ENCODE results near the gene PEPD. TPM values are rescaled to one million over a fixed set of nuclear protein-coding genes. Genes with fewer than 3 reads are reported as not detected.
"Not testable (repeated sequence)": the region's sequence is repeated elsewhere in the genome, so short reads cannot be mapped to it uniquely, and the experiment has no call there.

The PEPD gene
- total RNA-seq, 1 experiment from 2014 or later, result 83.1 TPM

DNA sequence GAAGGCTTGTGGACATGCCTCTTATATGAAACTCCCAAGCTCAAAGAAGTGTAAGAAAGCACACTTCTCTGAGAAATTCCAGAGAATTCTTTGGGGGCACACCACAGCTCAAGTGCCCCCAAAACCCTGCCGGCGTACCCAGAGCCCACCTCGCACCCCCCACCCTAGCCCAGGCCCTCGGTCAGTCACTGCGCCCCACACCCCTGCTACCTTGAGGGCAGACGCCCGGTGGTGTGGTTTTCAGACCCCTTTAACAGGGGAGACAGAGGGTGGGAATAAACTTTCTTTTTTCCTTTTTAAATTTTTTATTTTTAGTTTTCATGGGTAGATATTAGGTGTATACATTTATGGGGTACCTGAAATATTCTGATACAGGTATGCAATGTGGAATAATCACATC, 29.5 kb downstream of the PEPD start:
- peaks cover 4% of the 10 kb centered on the region; the same call in 1 of the 2 replicates for H3K36me3 Mint-ChIP-seq
- no peak overlapping the region for H3K4me3 Mint-ChIP-seq
- H3K4me1 Mint-ChIP-seq, result no peaks in the 10 kb centered on the region
- no peaks in the 10 kb centered on the region for H3K9me3 Mint-ChIP-seq
- TF ChIP-seq SMAD4 (CRISPR knock-in tag; IDR thresholded peaks at IDR 0.05) (no peak), SMAD3 (CRISPR knock-in tag; IDR thresholded peaks at IDR 0.05; ENCODE audit: borderline replicate concordance) (no peak), ZBTB21 (CRISPR knock-in tag; IDR thresholded peaks at IDR 0.05; ENCODE audit: borderline replicate concordance) (no peak), ZNF138 (CRISPR knock-in tag; conservative IDR thresholded peaks at IDR 0.05) (no peak), HMGA2 (CRISPR knock-in tag; IDR thresholded peaks at IDR 0.05) (no peak), ZNF317 (CRISPR knock-in tag; IDR thresholded peaks at IDR 0.05; ENCODE audit: borderline replicate concordance, low read depth) (no peak), ETV6 (CRISPR knock-in tag; IDR thresholded peaks at IDR 0.05) (no peak), ZNF416 (CRISPR knock-in tag; IDR thresholded peaks at IDR 0.05) (no peak), OVOL2 (CRISPR knock-in tag; IDR thresholded peaks at IDR 0.05; ENCODE audit: borderline replicate concordance) (no peak)
- TF ChIP-seq, protein P1, sequence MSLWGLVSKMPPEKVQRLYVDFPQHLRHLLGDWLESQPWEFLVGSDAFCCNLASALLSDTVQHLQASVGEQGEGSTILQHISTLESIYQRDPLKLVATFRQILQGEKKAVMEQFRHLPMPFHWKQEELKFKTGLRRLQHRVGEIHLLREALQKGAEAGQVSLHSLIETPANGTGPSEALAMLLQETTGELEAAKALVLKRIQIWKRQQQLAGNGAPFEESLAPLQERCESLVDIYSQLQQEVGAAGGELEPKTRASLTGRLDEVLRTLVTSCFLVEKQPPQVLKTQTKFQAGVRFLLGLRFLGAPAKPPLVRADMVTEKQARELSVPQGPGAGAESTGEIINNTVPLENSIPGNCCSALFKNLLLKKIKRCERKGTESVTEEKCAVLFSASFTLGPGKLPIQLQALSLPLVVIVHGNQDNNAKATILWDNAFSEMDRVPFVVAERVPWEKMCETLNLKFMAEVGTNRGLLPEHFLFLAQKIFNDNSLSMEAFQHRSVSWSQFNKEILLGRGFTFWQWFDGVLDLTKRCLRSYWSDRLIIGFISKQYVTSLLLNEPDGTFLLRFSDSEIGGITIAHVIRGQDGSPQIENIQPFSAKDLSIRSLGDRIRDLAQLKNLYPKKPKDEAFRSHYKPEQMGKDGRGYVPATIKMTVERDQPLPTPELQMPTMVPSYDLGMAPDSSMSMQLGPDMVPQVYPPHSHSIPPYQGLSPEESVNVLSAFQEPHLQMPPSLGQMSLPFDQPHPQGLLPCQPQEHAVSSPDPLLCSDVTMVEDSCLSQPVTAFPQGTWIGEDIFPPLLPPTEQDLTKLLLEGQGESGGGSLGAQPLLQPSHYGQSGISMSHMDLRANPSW (CRISPR knock-in tag; conservative IDR thresholded peaks at IDR 0.05; ENCODE audit: low read depth), result no peak
- TF ChIP-seq, protein P2, sequence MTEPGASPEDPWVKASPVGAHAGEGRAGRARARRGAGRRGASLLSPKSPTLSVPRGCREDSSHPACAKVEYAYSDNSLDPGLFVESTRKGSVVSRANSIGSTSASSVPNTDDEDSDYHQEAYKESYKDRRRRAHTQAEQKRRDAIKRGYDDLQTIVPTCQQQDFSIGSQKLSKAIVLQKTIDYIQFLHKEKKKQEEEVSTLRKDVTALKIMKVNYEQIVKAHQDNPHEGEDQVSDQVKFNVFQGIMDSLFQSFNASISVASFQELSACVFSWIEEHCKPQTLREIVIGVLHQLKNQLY (CRISPR knock-in tag; IDR thresholded peaks at IDR 0.05), result no peak
- TF ChIP-seq, protein P3, sequence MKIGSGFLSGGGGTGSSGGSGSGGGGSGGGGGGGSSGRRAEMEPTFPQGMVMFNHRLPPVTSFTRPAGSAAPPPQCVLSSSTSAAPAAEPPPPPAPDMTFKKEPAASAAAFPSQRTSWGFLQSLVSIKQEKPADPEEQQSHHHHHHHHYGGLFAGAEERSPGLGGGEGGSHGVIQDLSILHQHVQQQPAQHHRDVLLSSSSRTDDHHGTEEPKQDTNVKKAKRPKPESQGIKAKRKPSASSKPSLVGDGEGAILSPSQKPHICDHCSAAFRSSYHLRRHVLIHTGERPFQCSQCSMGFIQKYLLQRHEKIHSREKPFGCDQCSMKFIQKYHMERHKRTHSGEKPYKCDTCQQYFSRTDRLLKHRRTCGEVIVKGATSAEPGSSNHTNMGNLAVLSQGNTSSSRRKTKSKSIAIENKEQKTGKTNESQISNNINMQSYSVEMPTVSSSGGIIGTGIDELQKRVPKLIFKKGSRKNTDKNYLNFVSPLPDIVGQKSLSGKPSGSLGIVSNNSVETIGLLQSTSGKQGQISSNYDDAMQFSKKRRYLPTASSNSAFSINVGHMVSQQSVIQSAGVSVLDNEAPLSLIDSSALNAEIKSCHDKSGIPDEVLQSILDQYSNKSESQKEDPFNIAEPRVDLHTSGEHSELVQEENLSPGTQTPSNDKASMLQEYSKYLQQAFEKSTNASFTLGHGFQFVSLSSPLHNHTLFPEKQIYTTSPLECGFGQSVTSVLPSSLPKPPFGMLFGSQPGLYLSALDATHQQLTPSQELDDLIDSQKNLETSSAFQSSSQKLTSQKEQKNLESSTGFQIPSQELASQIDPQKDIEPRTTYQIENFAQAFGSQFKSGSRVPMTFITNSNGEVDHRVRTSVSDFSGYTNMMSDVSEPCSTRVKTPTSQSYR (CRISPR knock-in tag; IDR thresholded peaks at IDR 0.05), result no peak
- TF ChIP-seq, protein P4, sequence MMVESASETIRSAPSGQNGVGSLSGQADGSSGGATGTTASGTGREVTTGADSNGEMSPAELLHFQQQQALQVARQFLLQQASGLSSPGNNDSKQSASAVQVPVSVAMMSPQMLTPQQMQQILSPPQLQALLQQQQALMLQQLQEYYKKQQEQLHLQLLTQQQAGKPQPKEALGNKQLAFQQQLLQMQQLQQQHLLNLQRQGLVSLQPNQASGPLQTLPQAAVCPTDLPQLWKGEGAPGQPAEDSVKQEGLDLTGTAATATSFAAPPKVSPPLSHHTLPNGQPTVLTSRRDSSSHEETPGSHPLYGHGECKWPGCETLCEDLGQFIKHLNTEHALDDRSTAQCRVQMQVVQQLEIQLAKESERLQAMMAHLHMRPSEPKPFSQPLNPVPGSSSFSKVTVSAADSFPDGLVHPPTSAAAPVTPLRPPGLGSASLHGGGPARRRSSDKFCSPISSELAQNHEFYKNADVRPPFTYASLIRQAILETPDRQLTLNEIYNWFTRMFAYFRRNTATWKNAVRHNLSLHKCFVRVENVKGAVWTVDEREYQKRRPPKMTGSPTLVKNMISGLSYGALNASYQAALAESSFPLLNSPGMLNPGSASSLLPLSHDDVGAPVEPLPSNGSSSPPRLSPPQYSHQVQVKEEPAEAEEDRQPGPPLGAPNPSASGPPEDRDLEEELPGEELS (CRISPR knock-in tag; IDR thresholded peaks at IDR 0.05), result no peak
- ATAC-seq (no peak), DNase-seq (ENCODE audit: low spot score) (no peak)
- POLR2A ChIA-PET, result no interaction called here
- no peaks in the 10 kb centered on the region for H3K27me3 Mint-ChIP-seq (ENCODE audit: low read depth)
- CTCF ChIA-PET, result no interaction called here
- no peak overlapping the region for H3K27ac Mint-ChIP-seq

DNA sequence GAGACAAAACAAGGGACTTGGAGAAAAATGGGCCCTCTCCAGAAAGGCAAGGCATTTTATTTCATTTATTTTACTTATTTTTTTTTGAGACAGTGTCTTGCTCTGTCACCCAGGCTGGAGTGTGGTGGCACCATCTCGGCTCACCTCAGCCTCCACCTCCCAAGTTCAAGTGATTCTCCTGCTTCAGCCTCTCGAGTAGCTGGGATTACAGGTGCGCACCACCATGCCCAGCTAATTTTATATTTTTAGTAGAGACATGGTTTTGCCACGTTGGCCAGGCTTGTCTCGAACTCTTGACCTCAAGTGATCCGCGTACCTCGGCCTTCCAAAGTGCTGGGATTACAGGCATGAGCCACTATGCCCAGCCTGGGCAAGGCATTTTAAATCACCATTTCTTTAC, 31.0 kb downstream of the PEPD start:
- H3K27ac Mint-ChIP-seq; H3K4me1 Mint-ChIP-seq; DNase-seq (ENCODE audit: low spot score); CTCF ChIA-PET; H3K9me3 Mint-ChIP-seq; H3K27me3 Mint-ChIP-seq (ENCODE audit: low read depth); ATAC-seq; H3K36me3 Mint-ChIP-seq; H3K4me3 Mint-ChIP-seq; POLR2A ChIA-PET: not testable (repeated sequence)

GRCh38 chr19:33490041-33490451, 31.5 kb downstream of the PEPD start:
- Mint-ChIP-seq H3K27me3 (ENCODE audit: low read depth) (no peaks in the 10 kb centered on the region), H3K4me1 (no peaks in the 10 kb centered on the region), H3K4me3 (no peak overlapping the region), H3K27ac (no peak overlapping the region), H3K9me3 (no peaks in the 10 kb centered on the region), H3K36me3 (peaks cover 4% of the 10 kb centered on the region; the same call in 1 of the 2 replicates)
- ATAC-seq (no peak), DNase-seq (ENCODE audit: low spot score) (no peak)
- ChIA-PET CTCF (no interaction called here), POLR2A (no interaction called here)
- no peak for TF ChIP-seq MAX (CRISPR knock-in tag; IDR thresholded peaks at IDR 0.05)
- TF ChIP-seq, protein P5, sequence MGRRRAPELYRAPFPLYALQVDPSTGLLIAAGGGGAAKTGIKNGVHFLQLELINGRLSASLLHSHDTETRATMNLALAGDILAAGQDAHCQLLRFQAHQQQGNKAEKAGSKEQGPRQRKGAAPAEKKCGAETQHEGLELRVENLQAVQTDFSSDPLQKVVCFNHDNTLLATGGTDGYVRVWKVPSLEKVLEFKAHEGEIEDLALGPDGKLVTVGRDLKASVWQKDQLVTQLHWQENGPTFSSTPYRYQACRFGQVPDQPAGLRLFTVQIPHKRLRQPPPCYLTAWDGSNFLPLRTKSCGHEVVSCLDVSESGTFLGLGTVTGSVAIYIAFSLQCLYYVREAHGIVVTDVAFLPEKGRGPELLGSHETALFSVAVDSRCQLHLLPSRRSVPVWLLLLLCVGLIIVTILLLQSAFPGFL (CRISPR knock-in tag; IDR thresholded peaks at IDR 0.05; ENCODE audit: borderline replicate concordance), result no peak
- TF ChIP-seq, protein P6, sequence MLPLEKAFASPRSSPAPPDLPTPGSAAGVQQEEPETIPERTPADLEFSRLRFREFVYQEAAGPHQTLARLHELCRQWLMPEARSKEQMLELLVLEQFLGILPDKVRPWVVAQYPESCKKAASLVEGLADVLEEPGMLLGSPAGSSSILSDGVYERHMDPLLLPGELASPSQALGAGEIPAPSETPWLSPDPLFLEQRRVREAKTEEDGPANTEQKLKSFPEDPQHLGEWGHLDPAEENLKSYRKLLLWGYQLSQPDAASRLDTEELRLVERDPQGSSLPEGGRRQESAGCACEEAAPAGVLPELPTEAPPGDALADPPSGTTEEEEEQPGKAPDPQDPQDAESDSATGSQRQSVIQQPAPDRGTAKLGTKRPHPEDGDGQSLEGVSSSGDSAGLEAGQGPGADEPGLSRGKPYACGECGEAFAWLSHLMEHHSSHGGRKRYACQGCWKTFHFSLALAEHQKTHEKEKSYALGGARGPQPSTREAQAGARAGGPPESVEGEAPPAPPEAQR (CRISPR knock-in tag; IDR thresholded peaks at IDR 0.05), result no peak
- TF ChIP-seq, protein P7, sequence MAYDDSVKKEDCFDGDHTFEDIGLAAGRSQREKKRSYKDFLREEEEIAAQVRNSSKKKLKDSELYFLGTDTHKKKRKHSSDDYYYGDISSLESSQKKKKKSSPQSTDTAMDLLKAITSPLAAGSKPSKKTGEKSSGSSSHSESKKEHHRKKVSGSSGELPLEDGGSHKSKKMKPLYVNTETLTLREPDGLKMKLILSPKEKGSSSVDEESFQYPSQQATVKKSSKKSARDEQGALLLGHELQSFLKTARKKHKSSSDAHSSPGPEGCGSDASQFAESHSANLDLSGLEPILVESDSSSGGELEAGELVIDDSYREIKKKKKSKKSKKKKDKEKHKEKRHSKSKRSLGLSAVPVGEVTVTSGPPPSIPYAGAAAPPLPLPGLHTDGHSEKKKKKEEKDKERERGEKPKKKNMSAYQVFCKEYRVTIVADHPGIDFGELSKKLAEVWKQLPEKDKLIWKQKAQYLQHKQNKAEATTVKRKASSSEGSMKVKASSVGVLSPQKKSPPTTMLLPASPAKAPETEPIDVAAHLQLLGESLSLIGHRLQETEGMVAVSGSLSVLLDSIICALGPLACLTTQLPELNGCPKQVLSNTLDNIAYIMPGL (CRISPR knock-in tag; IDR thresholded peaks at IDR 0.05), result no peak

Data from WTC11 (cell line).